IMR-90 (cell line): ENCODE measurements around the gene RNF123. TPM values are rescaled to one million over a fixed set of nuclear protein-coding genes. Genes with fewer than 3 reads are reported as not detected.

Experiments used
- ATAC-seq: fragments of 200-7000 bp; cut with Tn5 transposase; 2 replicates; pipeline ENCODE4 v1.9.1; 2020; ENCODE audit warnings: low read depth, mild to moderate bottlenecking, moderate library complexity
- BruUV-seq: library from RNA; stranded (reverse); fragments of 400-500 nt; replicated peaks from 2 replicates; lab custom pipeline; 2021; lab: Mats Ljungman, UMichigan
- CTCF ChIA-PET: fragments of 300-600 bp; formaldehyde crosslinking; extraction: SDS; loops from one replicate; lab custom pipeline; 2021; ENCODE audit warnings: antibody characterized with exemption; lab: Yijun Ruan, JAX
- POLR2A ChIA-PET: fragments of 300-600 bp; sonication (Branson Sonifier 250); formaldehyde crosslinking; loops from one replicate; lab custom pipeline; 2022; ENCODE audit warnings: antibody characterized with exemption; ENCODE audit not compliant: unreplicated experiment; lab: Charles Lee
- DNase-seq: peaks from one replicate; pipeline ENCODE4 v3.0.0; 2013
- H2AFZ ChIP-seq: replicated peaks from 2 replicates; pipeline ENCODE3; 2013; ENCODE audit warnings: low read length, mild to moderate bottlenecking; ENCODE audit not compliant: poor library complexity
- H2AK5ac ChIP-seq: 2 replicates; pipeline ENCODE4 v1.6.1; 2013; ENCODE audit warnings: low read depth, low read length, inconsistent platforms
- H2AK9ac ChIP-seq: replicated peaks from 2 replicates; pipeline ENCODE3; 2013; ENCODE audit warnings: mild to moderate bottlenecking, low read depth, low read length, moderate library complexity; ENCODE audit not compliant: poor library complexity
- H2BK120ac ChIP-seq: 2 replicates; pipeline ENCODE4 v1.6.1; 2013; ENCODE audit warnings: low read depth, low read length, inconsistent platforms
- H2BK15ac ChIP-seq: 3 replicates; pipeline ENCODE4 v1.6.1; 2013; ENCODE audit warnings: low read depth, low read length, inconsistent platforms
- H2BK20ac ChIP-seq: 2 replicates; pipeline ENCODE4 v1.6.1; 2013; ENCODE audit warnings: low read depth, mild to moderate bottlenecking, inconsistent platforms, low read length, moderate library complexity
- H2BK5ac ChIP-seq: 2 replicates; pipeline ENCODE4 v1.6.1; 2013; ENCODE audit warnings: mild to moderate bottlenecking, low read depth, low read length, inconsistent platforms; ENCODE audit not compliant: poor library complexity, severe bottlenecking
- H3K14ac ChIP-seq: replicated peaks from 2 replicates; pipeline ENCODE4 v1.6.1; 2013; ENCODE audit warnings: low read depth, low read length, inconsistent platforms
- H3K18ac ChIP-seq: 2 replicates; pipeline ENCODE4 v1.6.1; 2013; ENCODE audit warnings: low read depth, low read length, control low read depth
- H3K23ac ChIP-seq: 2 replicates; pipeline ENCODE4 v1.6.1; 2013; ENCODE audit warnings: low read depth, low read length, inconsistent platforms
- H3K27ac ChIP-seq: 2 replicates; pipeline ENCODE4 v1.5.1; 2013; ENCODE audit warnings: mild to moderate bottlenecking, control low read depth, low read length; ENCODE audit not compliant: insufficient read depth
- H3K27me3 ChIP-seq: 2 replicates; pipeline ENCODE4 v1.6.1; 2013; ENCODE audit warnings: low read length; ENCODE audit not compliant: control insufficient read depth, insufficient read depth
- H3K36me3 ChIP-seq: 2 replicates; pipeline ENCODE4 v1.6.1; 2013; ENCODE audit warnings: low read length, mixed read lengths; ENCODE audit not compliant: control insufficient read depth, insufficient read depth
- H3K4ac ChIP-seq: 2 replicates; pipeline ENCODE4 v1.6.1; 2013; ENCODE audit warnings: low read depth, low read length, inconsistent platforms
- H3K4me1 ChIP-seq: 2 replicates; pipeline ENCODE4 v1.6.1; 2013; ENCODE audit warnings: low read length, mixed read lengths; ENCODE audit not compliant: control insufficient read depth, insufficient read depth
- H3K4me2 ChIP-seq: 2 replicates; pipeline ENCODE4 v1.6.1; 2013; ENCODE audit warnings: low read depth, mild to moderate bottlenecking, control low read depth, low read length, moderate library complexity
- H3K4me3 ChIP-seq: 2 replicates; pipeline ENCODE4 v1.5.1; 2013; ENCODE audit warnings: low read depth, mild to moderate bottlenecking, control low read depth, low read length, moderate library complexity; ENCODE audit not compliant: insufficient read depth
- H3K56ac ChIP-seq: 2 replicates; pipeline ENCODE4 v1.6.1; 2013; ENCODE audit warnings: low read length, inconsistent platforms; ENCODE audit not compliant: insufficient read depth; ENCODE audit errors: extremely low read depth
- H3K79me1 ChIP-seq, 2 experiments: 2 replicates each; pipeline ENCODE4 v1.6.1; 2013; ENCODE audit warnings: low read length in 2 of 2, inconsistent platforms in 1 of 2, low read depth in 1 of 2
- H3K9ac ChIP-seq: 2 replicates; pipeline ENCODE4 v1.6.1; 2013; ENCODE audit warnings: low read depth, low read length, control low read depth
- H3K9me1 ChIP-seq: 2 replicates; pipeline ENCODE4 v1.6.1; 2013; ENCODE audit warnings: low read length, inconsistent platforms; ENCODE audit not compliant: insufficient read depth
- H3K9me3 ChIP-seq: 2 replicates; pipeline ENCODE4 v1.6.1; 2013; ENCODE audit warnings: low read length; ENCODE audit not compliant: control insufficient read depth, insufficient read depth
- H4K20me1 ChIP-seq: 2 replicates; pipeline ENCODE4 v1.6.1; 2013; ENCODE audit warnings: low read length, inconsistent platforms; ENCODE audit not compliant: insufficient read depth
- H4K5ac ChIP-seq: 2 replicates; pipeline ENCODE4 v1.6.1; 2013; ENCODE audit warnings: mild to moderate bottlenecking, low read depth, low read length, control low read depth
- H4K8ac ChIP-seq, 2 experiments: 2 replicates each; pipeline ENCODE4 v1.6.1; 2013; ENCODE audit warnings: low read depth in 2 of 2, low read length in 2 of 2, control low read depth in 1 of 2, inconsistent platforms in 1 of 2
- H4K91ac ChIP-seq: 2 replicates; pipeline ENCODE4 v1.6.1; 2013; ENCODE audit warnings: low read depth, low read length, inconsistent platforms; ENCODE audit not compliant: insufficient read depth
- BHLHE40 ChIP-seq: fragments of 150-350 bp; IDR thresholded peaks from 2 replicates; pipeline ENCODE4 v1.6.1; 2016; ENCODE audit warnings: mild to moderate bottlenecking, low read depth, low read length
- CEBPB ChIP-seq: IDR thresholded peaks from 2 replicates; pipeline ENCODE4 v1.6.1; 2012; ENCODE audit warnings: low read depth, low read length, improper control_type of control experiment
- ELK1 ChIP-seq: fragments of 150-350 bp; IDR thresholded peaks from 2 replicates; pipeline ENCODE4 v1.6.1; 2016; ENCODE audit warnings: low read depth, mild to moderate bottlenecking, low read length, moderate library complexity, borderline replicate concordance
- FOS ChIP-seq: fragments of 150-350 bp; IDR thresholded peaks from 2 replicates; pipeline ENCODE4 v1.6.1; 2016; ENCODE audit warnings: low read depth, low read length
- MXI1 ChIP-seq: IDR thresholded peaks from 2 replicates; pipeline ENCODE4 v1.6.1; 2012; ENCODE audit warnings: low read depth, mild to moderate bottlenecking, low read length, moderate library complexity, borderline replicate concordance
- POLR2A ChIP-seq: IDR thresholded peaks from 2 replicates; pipeline ENCODE4 v1.6.1; 2012; ENCODE audit warnings: mild to moderate bottlenecking, low read depth, low read length
- RCOR1 ChIP-seq: IDR thresholded peaks from 2 replicates; pipeline ENCODE4 v1.6.1; 2012; ENCODE audit warnings: mild to moderate bottlenecking, low read length, improper control_type of control experiment; ENCODE audit not compliant: insufficient replicate concordance
- RFX5 ChIP-seq: IDR thresholded peaks from 2 replicates; pipeline ENCODE4 v1.8.0; 2012; ENCODE audit warnings: low read depth, mild to moderate bottlenecking, low read length, moderate library complexity
- SMC3 ChIP-seq: fragments of 150-350 bp; IDR thresholded peaks from 2 replicates; pipeline ENCODE4 v1.6.1; 2016; ENCODE audit warnings: low read depth, mild to moderate bottlenecking, antibody characterized with exemption, low read length, moderate library complexity
- USF2 ChIP-seq: fragments of 150-350 bp; IDR thresholded peaks from 2 replicates; pipeline ENCODE4 v1.6.1; 2017; ENCODE audit warnings: mild to moderate bottlenecking, antibody characterized with exemption, low read length, low read depth
- WGBS, 2 experiments: methylation state at CpG; one replicate each; pipeline versions ENCODE4 v1.1.5 to v1.1.7; 2013; ENCODE audit warnings: missing lambda C conversion rate in 2 of 2; ENCODE audit not compliant: insufficient read length in 1 of 2; ENCODE audit errors: extremely low coverage in 2 of 2; 5-methylcytosine and 5-hydroxymethylcytosine counted together
- dilution Hi-C: fragments of 300-500 bp; cut with HindIII; formaldehyde crosslinking; loops from one replicate; pipeline ENCODE4 v1.14.3; 2018; ENCODE audit warnings: low sequenced_read_pairs; ENCODE audit not compliant: unreplicated experiment
- in situ Hi-C: fragments of 300-500 bp; cut with MboI; formaldehyde crosslinking; loops from 3 replicates; pipeline ENCODE4 v1.14.3; 2019; ENCODE audit warnings: low sequenced_read_pairs, inconsistent platforms, mixed read lengths
- intact Hi-C: fragments of 100-400 bp; cut with micrococcal nuclease; formaldehyde crosslinking; loops from 2 replicates; pipeline ENCODE4 v1.10.0; 2022
- polyA plus RNA-seq, 3 experiments: library from polyadenylated mRNA; depleted of rRNA; stranded (reverse); fragments of >200 nt; gene quantifications; 2 replicates each; pipeline ENCODE4 v1.2.3, GENCODE V29; 2012; ENCODE audit warnings: low replicate concordance in 1 of 3
- total RNA-seq: library from RNA; depleted of rRNA; stranded (reverse); fragments of >200 nt; gene quantifications from 2 replicates; pipeline ENCODE4 v1.2.3, GENCODE V29; 2012
- TF ChIP-seq, protein P1 (sequence below): conservative IDR thresholded peaks from 2 replicates; pipeline ENCODE4 v1.5.1; 2012; ENCODE audit warnings: mild to moderate bottlenecking, low read depth, low read length, improper control_type of control experiment

The RNF123 gene
- total and polyA plus RNA-seq, 2 of the 4 experiments (the other 2 are of a cell fraction): 13.4 to 37.7 TPM

DNA sequence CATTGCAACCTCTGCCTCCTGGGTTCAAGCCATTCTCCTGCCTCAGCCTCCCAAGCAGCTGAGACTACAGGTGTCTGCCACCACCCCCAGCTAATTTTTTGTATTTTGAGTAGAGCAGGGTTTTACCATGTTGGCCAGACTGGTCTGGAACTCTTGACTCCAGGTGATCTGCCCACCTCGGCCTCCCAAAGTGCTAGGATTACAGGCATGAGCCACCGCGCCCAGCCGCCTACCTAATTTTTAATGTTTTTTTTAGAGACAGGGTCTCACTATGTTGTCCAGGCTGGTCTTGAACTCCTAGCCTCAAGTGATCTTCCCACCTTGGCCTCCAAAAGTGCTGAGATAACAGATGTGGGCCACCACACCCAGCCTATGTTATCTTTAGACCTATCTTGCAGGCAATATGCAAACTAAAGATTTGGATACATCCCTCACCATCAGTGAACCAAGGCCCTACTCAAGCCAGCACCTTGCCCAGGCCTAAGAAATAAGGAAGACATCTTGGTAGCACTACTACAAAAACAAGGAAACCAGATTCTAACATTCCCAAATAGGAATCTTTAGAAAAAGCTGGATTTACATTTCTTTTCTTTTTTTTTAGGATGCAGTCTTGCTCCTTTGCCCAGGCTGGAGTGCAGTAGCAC, 40.7 kb downstream of the RNF123 start:
- CTCF ChIA-PET: interaction anchor here (0.6 kb wide), 1 partner anchor 98 kb away, joined by 4 read pairs; no protein-coding TSS in a partner anchor
- WGBS, 2 experiments: no CpG with 5 or more reads among the region's 4 CpGs

More for the DNA sequence above, 40.7 kb downstream of the RNF123 start:
- Histone ChIP-seq H3K4me2 (no peak overlapping the region), H3K9me3 (no peaks in the 10 kb centered on the region), H2AK9ac (no peak overlapping the region), H4K5ac (no peak overlapping the region), H2BK15ac (no peak overlapping the region), H4K91ac (no peak overlapping the region), H3K79me1 (peaks cover 6 to 30% of the 10 kb centered on the region in 2 experiments), H3K9ac (no peak overlapping the region), H3K56ac (no peak overlapping the region), H2AFZ (no peak overlapping the region), H2BK20ac (no peak overlapping the region), H2BK120ac (no peak overlapping the region), H2BK5ac (no peak overlapping the region), H3K4ac (no peak overlapping the region), H3K27me3 (no peaks in the 10 kb centered on the region), H3K9me1 (0 out of 2 replicates have a peak, but pooled peaks cover 12% of the 10 kb centered on the region), H3K4me1 (no peaks in the 10 kb centered on the region), H3K14ac (no peak overlapping the region), H3K4me3 (no peak overlapping the region), H3K36me3 (peaks cover 51% of the 10 kb centered on the region), H3K23ac (no peak overlapping the region), H4K8ac (no peak overlapping the region), H4K20me1 (peaks cover 8% of the 10 kb centered on the region; the same call in 1 of the 2 replicates), H3K18ac (no peak overlapping the region), H2AK5ac (no peak overlapping the region), H3K27ac (no peak overlapping the region)
- dilution Hi-C loops (no loop called here), intact Hi-C loops (no loop called here), in situ Hi-C loops (no loop called here)
- POLR2A ChIA-PET: no interaction called here
- ATAC-seq (no peak), DNase-seq (no peak)
- TF ChIP-seq BHLHE40 (no peak), USF2 (no peak), CEBPB (no peak), MXI1 (no peak), RFX5 (no peak), ELK1 (no peak), RCOR1 (no peak), SMC3 (no peak), POLR2A (no peak), FOS (no peak)
- TF ChIP-seq, protein P1, sequence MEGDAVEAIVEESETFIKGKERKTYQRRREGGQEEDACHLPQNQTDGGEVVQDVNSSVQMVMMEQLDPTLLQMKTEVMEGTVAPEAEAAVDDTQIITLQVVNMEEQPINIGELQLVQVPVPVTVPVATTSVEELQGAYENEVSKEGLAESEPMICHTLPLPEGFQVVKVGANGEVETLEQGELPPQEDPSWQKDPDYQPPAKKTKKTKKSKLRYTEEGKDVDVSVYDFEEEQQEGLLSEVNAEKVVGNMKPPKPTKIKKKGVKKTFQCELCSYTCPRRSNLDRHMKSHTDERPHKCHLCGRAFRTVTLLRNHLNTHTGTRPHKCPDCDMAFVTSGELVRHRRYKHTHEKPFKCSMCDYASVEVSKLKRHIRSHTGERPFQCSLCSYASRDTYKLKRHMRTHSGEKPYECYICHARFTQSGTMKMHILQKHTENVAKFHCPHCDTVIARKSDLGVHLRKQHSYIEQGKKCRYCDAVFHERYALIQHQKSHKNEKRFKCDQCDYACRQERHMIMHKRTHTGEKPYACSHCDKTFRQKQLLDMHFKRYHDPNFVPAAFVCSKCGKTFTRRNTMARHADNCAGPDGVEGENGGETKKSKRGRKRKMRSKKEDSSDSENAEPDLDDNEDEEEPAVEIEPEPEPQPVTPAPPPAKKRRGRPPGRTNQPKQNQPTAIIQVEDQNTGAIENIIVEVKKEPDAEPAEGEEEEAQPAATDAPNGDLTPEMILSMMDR: no peak
- BruUV-seq: no TSS peak
